A549 treated with AZD9567 at 1 μM for 4 hours (cell line): ENCODE measurements around the gene OR10G4. TPM values are rescaled to one million over a fixed set of nuclear protein-coding genes. Genes with fewer than 3 reads are reported as not detected.

ENCODE experiments used
- total RNA-seq: library from RNA; stranded (reverse); fragments of 200-300 nt; extraction: Qiagen RNA extraction; gene quantifications from 5 replicates; pipeline ENCODE4 v1.2.3, GENCODE V29; 2022; ENCODE audit not compliant: insufficient read depth

The OR10G4 gene, protein sequence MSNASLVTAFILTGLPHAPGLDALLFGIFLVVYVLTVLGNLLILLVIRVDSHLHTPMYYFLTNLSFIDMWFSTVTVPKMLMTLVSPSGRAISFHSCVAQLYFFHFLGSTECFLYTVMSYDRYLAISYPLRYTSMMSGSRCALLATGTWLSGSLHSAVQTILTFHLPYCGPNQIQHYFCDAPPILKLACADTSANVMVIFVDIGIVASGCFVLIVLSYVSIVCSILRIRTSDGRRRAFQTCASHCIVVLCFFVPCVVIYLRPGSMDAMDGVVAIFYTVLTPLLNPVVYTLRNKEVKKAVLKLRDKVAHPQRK
- not detected in 5 replicates for total RNA-seq

GRCh38 chr11:124012697-124013096 is at the start of gene OR10G4:
Gene OR10G4, plus strand, starts transcription at chr11:124012997. Its CDS starts 2,578 bp downstream, at chr11:124015575.

DNA sequence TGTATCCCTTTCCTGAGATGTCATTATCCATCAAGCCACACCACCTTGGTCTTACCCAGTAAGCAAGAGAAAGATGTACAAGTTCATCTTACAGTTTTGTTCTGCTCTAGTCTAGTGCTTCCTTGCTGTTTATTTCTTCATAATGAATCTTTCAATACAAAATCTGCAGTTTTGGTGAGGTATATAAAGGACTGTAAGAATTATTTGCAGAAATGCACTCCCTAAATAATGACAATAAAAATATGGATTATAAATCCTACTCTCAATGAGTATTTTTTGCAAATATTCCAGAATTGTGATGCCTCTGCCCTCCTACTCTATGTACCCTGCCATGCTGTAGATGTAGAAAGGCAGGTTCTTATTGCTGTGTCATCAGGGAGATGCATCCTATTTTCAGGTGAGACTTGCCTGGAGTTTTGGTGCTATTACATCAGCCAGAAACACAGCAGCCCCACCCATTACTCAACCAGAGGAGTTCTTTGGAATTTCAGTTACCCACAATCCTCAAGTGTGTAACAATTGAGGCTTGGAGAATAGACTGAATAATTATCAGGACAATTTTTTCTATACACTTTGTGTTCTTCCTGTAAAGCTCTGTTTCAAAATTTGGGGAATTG is 35.0 kb upstream of the OR10G4 start, which contains the start of gene OR10S1:
Gene OR10S1 (minus strand): TSS at position 51 of the 617 bp plus-strand sequence. CDS start 117 bp downstream, outside the sequence.

DNA sequence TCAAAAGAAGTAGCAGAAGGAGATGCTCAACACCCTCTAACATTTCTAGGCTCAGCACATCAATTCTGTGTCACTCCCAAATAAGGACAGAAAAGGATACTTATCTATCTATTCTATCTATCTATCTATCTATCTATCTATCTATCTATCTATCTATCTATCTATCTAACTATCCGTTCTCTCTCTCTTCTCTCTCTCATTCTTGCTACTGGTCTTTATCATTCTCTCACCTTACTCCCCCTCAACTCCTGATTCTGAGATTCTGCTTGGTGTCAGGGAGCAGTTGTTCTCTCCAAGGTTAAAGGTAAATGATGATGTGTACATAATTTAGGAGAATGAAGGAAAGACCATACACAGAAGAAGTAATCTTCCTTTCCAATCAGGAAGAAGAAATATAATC is 17.7 kb upstream of the OR10G4 start, which contains the start of gene OR10G6:
Gene OR10G6 (minus strand): TSS at position 43 of the 400 bp plus-strand sequence. CDS start 0 bp downstream, at position 43.

DNA sequence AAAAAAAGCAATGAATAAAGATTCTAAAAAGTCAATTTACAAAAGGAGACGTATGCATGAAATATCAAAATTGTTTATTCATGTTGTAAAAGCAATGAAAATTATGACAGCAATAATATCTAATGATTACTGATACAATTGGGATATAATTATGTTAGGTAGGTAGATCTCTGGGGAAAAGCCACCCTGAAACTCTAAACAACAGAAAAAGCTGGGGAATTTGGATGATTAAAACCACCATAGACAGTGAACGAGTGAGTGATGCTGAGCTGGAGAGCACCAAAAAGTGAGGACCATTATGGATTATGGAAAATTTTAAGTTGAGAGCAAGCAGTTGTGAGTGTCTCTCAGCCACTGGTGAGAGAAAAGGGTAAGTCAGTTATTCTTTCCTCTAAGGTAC is 13.7 kb downstream of the OR10G4 start, which contains the start of gene OR10G8:
Gene OR10G8 (plus strand): TSS at position 301 of the 400 bp plus-strand sequence. CDS start 2,825 bp downstream, outside the sequence.

DNA sequence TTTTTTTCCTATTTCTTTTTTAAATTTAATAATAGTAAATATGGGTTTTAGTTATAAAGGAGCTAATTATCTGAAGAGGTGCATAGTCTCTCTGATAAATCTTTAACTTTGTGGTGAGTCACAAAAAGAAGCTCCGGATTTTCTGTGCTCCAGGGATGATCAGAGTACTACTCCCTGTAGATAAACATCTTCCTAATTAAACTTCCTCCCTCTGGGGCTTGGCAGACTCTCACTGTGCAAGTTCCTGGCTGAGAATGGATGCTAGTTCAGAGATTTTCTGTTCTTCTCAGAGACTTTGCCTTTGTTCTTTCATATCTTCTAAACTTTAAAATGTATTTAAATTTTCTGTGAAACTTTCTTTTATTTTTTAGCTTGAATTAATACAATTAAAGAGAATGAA is 28.5 kb downstream of the OR10G4 start, which contains the start of gene OR10G7:
Gene OR10G7 (minus strand): TSS at position 72 of the 400 bp plus-strand sequence. CDS start 2,324 bp downstream, outside the sequence.

Other genes starting within 250 kb of the OR10G4 start
- gene OR6M1, start 206.6 kb upstream of the OR10G4 start, total RNA-seq: not detected in 5 replicates
- gene TMEM225, start 127.3 kb upstream of the OR10G4 start, total RNA-seq: not detected in 5 replicates
- gene OR8D4, start 110.8 kb upstream of the OR10G4 start, total RNA-seq: not detected in 5 replicates
- gene OR4D5, start 73.4 kb upstream of the OR10G4 start, total RNA-seq: not detected in 5 replicates
- gene OR6T1, start 69.2 kb upstream of the OR10G4 start, total RNA-seq: not detected in 5 replicates
- not detected in 5 replicates for gene OR10S1, start 35.2 kb upstream of the OR10G4 start, total RNA-seq
- gene OR10G6, start 17.8 kb upstream of the OR10G4 start, total RNA-seq: not detected in 5 replicates
- gene OR10G9, start 10.0 kb downstream of the OR10G4 start, total RNA-seq: not detected in 5 replicates
- gene OR10G8, start 13.8 kb downstream of the OR10G4 start, total RNA-seq: not detected in 5 replicates
- not detected in 5 replicates for gene OR10G7, start 28.3 kb downstream of the OR10G4 start, total RNA-seq
- 0.20 to 0.25 TPM (median 0.23 TPM) in 4 of 5 replicates, not detected in the other for gene VWA5A, start 102.5 kb downstream of the OR10G4 start, total RNA-seq
- gene OR10D3, start 170.3 kb downstream of the OR10G4 start, total RNA-seq: not detected in 5 replicates
- gene OR8G1, start 228.1 kb downstream of the OR10G4 start, total RNA-seq: not detected in 5 replicates
- gene OR8G5, start 243.4 kb downstream of the OR10G4 start, total RNA-seq: not detected in 5 replicates